ENCODE data around the gene ANXA6.
A peak's percentile ranks its signal among the peaks of the same experiment; 100 is the strongest.

ANXA6 gene

GRCh38 chr5:151153766-151154272 lies 3.8 kb downstream of the ANXA6 start:
- Mint-ChIP-seq H3K36me3 (peaks cover 49 to 62% of the 10 kb centered on the region in 2 donors), H3K4me3 (peak overlapping the region; percentile 59 to 60), H3K27ac (peak overlapping the region; percentile 82), H3K9me3 (no peaks in the 10 kb centered on the region), H3K4me1 (peaks cover 63 to 87% of the 10 kb centered on the region in 2 donors), H3K27me3 (no peaks in the 10 kb centered on the region)
- DNase-seq (no peak), ATAC-seq (replicated peaks) (no peak)

DNA sequence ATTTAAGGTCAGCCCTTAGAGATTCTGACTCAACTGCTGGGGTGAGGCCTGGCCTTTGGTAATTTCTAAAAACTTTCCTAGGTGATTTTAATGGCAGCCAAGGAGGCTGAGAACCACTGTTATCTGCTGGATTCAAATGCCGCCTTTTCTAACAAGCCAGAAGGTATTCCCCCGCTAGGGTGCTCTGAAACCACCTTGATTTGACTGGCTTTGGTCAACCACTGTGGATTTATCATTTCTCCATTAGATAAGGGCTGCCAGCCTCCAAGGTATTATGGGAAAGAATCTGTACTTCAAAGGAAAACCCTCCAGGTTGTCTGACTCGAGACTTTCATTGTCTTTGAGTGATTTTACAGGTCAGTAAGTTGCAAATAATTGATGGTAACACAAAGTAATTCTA lies 4.3 kb downstream of the ANXA6 start:
- peaks cover 63 to 87% of the 10 kb centered on the region in 2 donors for H3K4me1 Mint-ChIP-seq
- peak; percentile 31 to 38 for ATAC-seq (replicated peaks)
- peak overlapping the region; percentile 82 for H3K27ac Mint-ChIP-seq
- H3K4me3 Mint-ChIP-seq: peak overlapping the region; percentile 59 to 60
- H3K36me3 Mint-ChIP-seq: peaks cover 52 to 67% of the 10 kb centered on the region in 2 donors
- no peaks in the 10 kb centered on the region for H3K9me3 Mint-ChIP-seq
- H3K27me3 Mint-ChIP-seq: no peaks in the 10 kb centered on the region
- DNase-seq: no peak

DNA sequence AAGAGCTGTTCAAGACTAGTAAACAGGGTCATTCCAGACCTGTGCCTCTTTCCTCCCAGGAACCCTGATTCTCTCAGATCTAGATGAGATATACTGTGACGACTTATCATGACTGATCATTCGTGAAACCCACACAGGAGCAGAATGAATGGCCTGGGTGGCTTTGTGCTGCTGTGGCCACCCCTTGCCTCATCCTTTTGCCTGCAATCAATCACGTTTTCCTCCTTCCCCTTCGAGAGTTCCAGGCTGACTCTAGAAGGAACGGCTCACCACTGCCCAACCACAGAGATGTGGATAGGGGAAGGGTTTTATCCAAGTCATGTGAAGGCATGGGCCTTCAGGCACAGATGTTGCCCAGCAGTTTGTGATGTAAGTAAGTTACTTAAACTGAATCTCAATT lies 5.8 kb downstream of the ANXA6 start:
- ATAC-seq (replicated peaks) (peak; percentile 70 to 76), DNase-seq (peak; percentile 59)
- Mint-ChIP-seq H3K27me3 (no peaks in the 10 kb centered on the region), H3K4me1 (peaks cover 71 to 97% of the 10 kb centered on the region in 2 donors), H3K4me3 (peak overlapping the region; percentile 73 to 79), H3K36me3 (peaks cover 65 to 76% of the 10 kb centered on the region in 2 donors), H3K9me3 (no peaks in the 10 kb centered on the region), H3K27ac (peak overlapping the region; percentile 82)

DNA sequence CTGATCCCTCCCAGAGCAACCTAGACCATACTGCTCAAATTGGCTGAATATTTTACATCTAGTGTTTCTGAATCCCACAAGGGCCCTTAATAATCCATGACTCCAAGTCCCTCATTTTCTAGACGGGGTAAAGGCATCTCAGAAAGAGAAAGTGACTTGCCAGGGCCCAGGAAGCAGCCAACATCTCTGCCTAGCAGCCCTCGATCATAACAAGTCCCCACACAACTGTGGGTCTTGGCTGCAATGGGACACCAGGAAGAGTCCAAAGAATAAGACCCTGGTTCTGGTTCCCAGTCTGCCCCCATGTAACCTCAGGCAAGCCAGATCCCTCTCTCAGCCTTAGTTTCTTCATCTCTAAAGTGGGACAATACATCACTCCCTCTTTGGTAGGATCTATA lies 6.3 kb downstream of the ANXA6 start:
- ATAC-seq (replicated peaks) (no peak), DNase-seq (no peak)
- H3K27me3 Mint-ChIP-seq: no peaks in the 10 kb centered on the region
- H3K4me3 Mint-ChIP-seq: peak overlapping the region; percentile 73 to 79
- H3K4me1 Mint-ChIP-seq: peaks cover 70 to 100% of the 10 kb centered on the region in 2 donors
- H3K36me3 Mint-ChIP-seq: peaks cover 66 to 79% of the 10 kb centered on the region in 2 donors
- peak overlapping the region; percentile 82 for H3K27ac Mint-ChIP-seq
- H3K9me3 Mint-ChIP-seq: no peaks in the 10 kb centered on the region

- H3K36me3 Mint-ChIP-seq: peaks cover 65 to 79% of the 10 kb centered on the region in 2 donors
- H3K27me3 Mint-ChIP-seq: no peaks in the 10 kb centered on the region
- peak overlapping the region; percentile 82 for H3K27ac Mint-ChIP-seq
- H3K4me1 Mint-ChIP-seq: peaks cover 75 to 100% of the 10 kb centered on the region in 2 donors
- no peak for DNase-seq
- no peaks in the 10 kb centered on the region for H3K9me3 Mint-ChIP-seq
- peak; percentile 20 to 26 for ATAC-seq (replicated peaks)
- peak overlapping the region; percentile 73 to 79 for H3K4me3 Mint-ChIP-seq
Measured at GRCh38 chr5:151150471-151151262, 6.9 kb downstream of the ANXA6 start.

DNA sequence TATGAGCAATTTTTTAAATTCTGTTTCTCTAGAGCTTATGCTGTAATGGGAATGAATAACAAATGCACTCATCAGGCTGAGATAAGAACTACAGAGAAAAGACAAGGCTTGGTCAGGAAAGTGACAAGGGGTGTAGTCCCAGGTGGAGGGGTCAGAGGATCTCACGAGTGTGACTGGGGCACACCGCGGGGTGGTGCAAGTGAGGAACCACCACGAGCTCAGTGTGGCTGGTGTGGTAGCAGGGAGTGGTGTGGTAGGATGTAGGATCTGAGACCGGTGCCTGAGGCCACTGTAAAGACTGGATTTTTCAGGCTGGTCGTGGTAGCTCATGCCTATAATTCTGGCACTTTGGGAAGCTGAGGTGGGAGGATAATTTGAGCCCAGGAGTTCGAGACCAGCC lies 9.0 kb downstream of the ANXA6 start:
- no peak for DNase-seq
- ATAC-seq (replicated peaks): no peak
- H3K4me3 Mint-ChIP-seq: peak overlapping the region in 1 of 2 donors; percentile 32
- no peaks in the 10 kb centered on the region for H3K27me3 Mint-ChIP-seq
- H3K27ac Mint-ChIP-seq: peak overlapping the region; percentile 75
- H3K36me3 Mint-ChIP-seq: peaks cover 66 to 80% of the 10 kb centered on the region in 2 donors
- peaks cover 80 to 100% of the 10 kb centered on the region in 2 donors for H3K4me1 Mint-ChIP-seq
- H3K9me3 Mint-ChIP-seq: no peaks in the 10 kb centered on the region

GRCh38 chr5:151147033-151147432 lies 10.5 kb downstream of the ANXA6 start:
- peaks cover 80 to 100% of the 10 kb centered on the region in 2 donors for H3K4me1 Mint-ChIP-seq
- H3K9me3 Mint-ChIP-seq: no peaks in the 10 kb centered on the region
- DNase-seq (no peak), ATAC-seq (replicated peaks) (no peak)
- peak overlapping the region; percentile 71 for H3K27ac Mint-ChIP-seq
- peaks cover 64 to 80% of the 10 kb centered on the region in 2 donors for H3K36me3 Mint-ChIP-seq
- H3K27me3 Mint-ChIP-seq: no peaks in the 10 kb centered on the region
- H3K4me3 Mint-ChIP-seq: peak overlapping the region in 1 of 2 donors; percentile 36

DNA sequence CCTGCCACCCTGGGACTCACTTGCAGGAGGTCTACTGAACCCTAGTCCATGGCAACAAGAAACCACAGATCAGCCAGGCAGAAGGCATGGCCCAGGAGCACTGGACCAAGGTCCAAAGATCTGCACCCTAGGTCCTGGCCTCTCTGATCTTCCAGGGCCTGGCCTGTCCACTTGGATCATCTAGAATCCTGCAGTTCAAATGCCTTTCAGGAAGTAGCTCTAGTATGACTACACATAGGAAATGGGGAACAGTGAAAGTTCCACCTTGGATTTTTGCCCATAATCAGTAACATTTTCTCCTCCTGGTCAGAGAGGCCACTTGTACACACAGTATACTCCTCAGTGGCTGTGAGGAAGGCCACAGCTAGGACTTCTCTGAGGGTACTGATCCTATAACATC lies 11.5 kb downstream of the ANXA6 start:
- peak overlapping the region; percentile 30 to 63 for H3K4me3 Mint-ChIP-seq
- no peak for ATAC-seq (replicated peaks)
- no peak for DNase-seq
- H3K36me3 Mint-ChIP-seq: peaks cover 65 to 80% of the 10 kb centered on the region in 2 donors
- H3K4me1 Mint-ChIP-seq: peaks cover 80 to 100% of the 10 kb centered on the region in 2 donors
- H3K27ac Mint-ChIP-seq: peak overlapping the region; percentile 90
- no peaks in the 10 kb centered on the region for H3K9me3 Mint-ChIP-seq
- no peaks in the 10 kb centered on the region for H3K27me3 Mint-ChIP-seq

DNA sequence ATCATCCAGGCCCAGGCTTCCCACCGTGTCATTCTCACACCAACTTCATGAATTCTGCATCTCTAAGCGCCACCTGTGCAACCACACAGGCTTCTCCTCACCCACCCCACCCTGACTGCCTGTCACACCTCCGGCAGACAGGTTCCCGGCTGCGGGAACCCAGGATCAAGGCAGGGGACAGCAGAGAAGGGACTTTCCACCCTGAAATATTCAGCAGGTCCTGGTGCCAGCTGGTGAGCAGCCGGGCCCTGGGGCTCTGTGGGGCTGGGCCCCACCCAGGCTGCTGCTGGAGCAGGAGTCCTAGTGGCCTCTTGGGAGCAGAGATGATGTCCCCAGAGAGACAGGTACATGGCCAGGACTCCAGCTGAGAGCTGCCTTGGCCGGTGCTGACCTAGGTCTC lies 12.7 kb downstream of the ANXA6 start:
- peak overlapping the region in 1 of 2 donors; percentile 51 for H3K4me3 Mint-ChIP-seq
- no peaks in the 10 kb centered on the region for H3K27me3 Mint-ChIP-seq
- DNase-seq (no peak), ATAC-seq (replicated peaks) (no peak)
- H3K36me3 Mint-ChIP-seq: peaks cover 63 to 80% of the 10 kb centered on the region in 2 donors
- peak overlapping the region; percentile 77 for H3K27ac Mint-ChIP-seq
- H3K9me3 Mint-ChIP-seq: no peaks in the 10 kb centered on the region
- H3K4me1 Mint-ChIP-seq: peaks cover 76 to 95% of the 10 kb centered on the region in 2 donors

DNA sequence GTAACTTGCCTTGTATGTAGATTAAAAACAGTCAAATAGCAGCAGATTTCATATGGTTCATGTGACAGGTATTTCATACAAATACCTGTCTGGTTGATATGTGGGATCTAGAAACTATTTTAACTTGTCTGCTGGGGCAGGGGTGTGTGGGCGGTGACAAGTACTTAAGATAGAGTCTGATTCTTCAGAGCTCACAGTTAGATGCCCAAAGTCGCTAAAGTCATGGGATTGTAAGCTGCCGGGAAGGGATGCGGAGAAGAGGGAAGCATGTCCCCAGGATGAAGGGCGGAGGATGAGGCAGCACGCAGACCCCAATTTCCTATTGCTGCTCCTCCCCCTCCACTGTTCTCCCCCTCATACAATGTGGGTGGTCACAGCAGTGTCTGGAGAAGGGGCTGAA lies 13.3 kb downstream of the ANXA6 start:
- peaks cover 72 to 88% of the 10 kb centered on the region in 2 donors for H3K4me1 Mint-ChIP-seq
- no peaks in the 10 kb centered on the region for H3K9me3 Mint-ChIP-seq
- H3K27ac Mint-ChIP-seq: peak overlapping the region; percentile 77
- no peaks in the 10 kb centered on the region for H3K27me3 Mint-ChIP-seq
- no peak for ATAC-seq (replicated peaks)
- DNase-seq: no peak
- H3K4me3 Mint-ChIP-seq: no peak overlapping the region
- H3K36me3 Mint-ChIP-seq: peaks cover 61 to 81% of the 10 kb centered on the region in 2 donors

DNA sequence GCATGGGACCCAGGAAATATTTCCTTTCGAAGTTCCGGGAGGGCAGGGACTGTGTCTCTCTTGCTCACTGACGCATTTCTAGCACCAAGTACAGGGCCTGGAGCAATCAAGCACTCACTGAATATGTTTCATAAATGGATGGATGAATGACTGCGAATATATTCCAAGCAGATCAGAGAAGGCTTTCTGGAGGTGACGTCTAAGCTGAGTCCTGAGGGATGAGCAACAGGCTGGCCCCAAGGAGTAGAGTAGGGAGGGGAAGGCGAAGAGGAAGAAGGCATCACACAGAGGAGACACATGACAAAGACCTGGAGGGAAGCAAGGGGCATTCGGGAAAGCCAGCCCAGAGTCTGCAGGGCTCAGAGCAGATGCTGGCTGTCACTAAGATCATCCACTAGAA lies 13.9 kb downstream of the ANXA6 start:
- peaks cover 72 to 87% of the 10 kb centered on the region in 2 donors for H3K4me1 Mint-ChIP-seq
- H3K36me3 Mint-ChIP-seq: peaks cover 61 to 83% of the 10 kb centered on the region in 2 donors
- no peaks in the 10 kb centered on the region for H3K27me3 Mint-ChIP-seq
- H3K9me3 Mint-ChIP-seq: no peaks in the 10 kb centered on the region
- peak overlapping the region; percentile 83 for H3K27ac Mint-ChIP-seq
- H3K4me3 Mint-ChIP-seq: peak overlapping the region in 1 of 2 donors; percentile 7
- ATAC-seq (replicated peaks) (no peak), DNase-seq (no peak)

- Mint-ChIP-seq H3K36me3 (peaks cover 61 to 83% of the 10 kb centered on the region in 2 donors), H3K4me1 (peaks cover 71 to 87% of the 10 kb centered on the region in 2 donors), H3K4me3 (peak overlapping the region; percentile 11 to 84), H3K27ac (peak overlapping the region; percentile 83), H3K9me3 (no peaks in the 10 kb centered on the region), H3K27me3 (no peaks in the 10 kb centered on the region)
- DNase-seq (no peak), ATAC-seq (replicated peaks) (no peak)
Measured at GRCh38 chr5:151142933-151143332, 14.6 kb downstream of the ANXA6 start.

- Mint-ChIP-seq H3K27me3 (no peaks in the 10 kb centered on the region), H3K27ac (peak overlapping the region; percentile 83), H3K4me3 (peak overlapping the region; percentile 84 to 89), H3K9me3 (no peaks in the 10 kb centered on the region), H3K36me3 (peaks cover 60 to 84% of the 10 kb centered on the region in 2 donors), H3K4me1 (peaks cover 76 to 87% of the 10 kb centered on the region in 2 donors)
- ATAC-seq (replicated peaks): peak; percentile 96 to 97
- peak; percentile 70 for DNase-seq
Measured at GRCh38 chr5:151141535-151141934, 16.0 kb downstream of the ANXA6 start.

DNA sequence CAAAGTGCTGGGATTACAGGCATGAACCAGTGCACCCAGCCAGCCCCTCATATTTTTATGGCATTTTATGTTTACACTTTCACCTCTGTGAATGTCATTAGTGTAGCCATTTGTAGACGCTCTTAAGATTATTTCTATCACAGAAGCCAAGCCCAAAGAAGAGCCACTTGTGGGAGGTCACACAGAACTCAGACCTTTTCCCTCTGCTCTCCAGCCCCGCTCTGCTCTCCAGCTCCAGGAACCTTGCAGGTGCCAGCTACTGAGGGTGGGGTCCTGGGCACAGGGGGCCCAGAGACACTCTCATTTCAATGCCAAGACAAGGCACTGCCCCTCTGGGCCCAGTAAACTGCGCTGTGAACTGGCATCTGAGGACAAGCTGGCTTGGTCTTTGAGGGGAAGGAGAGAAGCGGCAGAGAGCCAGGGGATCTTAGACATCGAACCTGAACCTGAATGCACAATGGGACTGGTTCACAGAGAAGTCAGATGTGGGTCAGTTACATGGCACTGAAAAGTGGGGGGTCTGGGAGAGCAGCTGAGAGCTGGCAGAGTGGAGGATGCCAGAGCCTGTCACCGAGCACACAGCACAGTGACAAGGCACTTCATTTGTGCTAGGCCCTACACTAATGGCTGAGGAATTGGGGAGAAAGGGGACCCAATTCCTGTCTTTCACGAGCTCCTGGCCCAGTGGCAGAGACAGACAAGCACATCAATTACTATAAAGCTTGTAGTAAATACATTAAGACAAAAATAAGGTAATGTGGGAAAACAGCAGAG lies 16.7 kb downstream of the ANXA6 start:
- peaks cover 60 to 82% of the 10 kb centered on the region in 2 donors for H3K36me3 Mint-ChIP-seq
- peak overlapping the region; percentile 84 to 89 for H3K4me3 Mint-ChIP-seq

More for the DNA sequence above, 16.7 kb downstream of the ANXA6 start:
- ATAC-seq (replicated peaks) (no peak), DNase-seq (no peak)
- Mint-ChIP-seq H3K4me1 (peaks cover 77 to 87% of the 10 kb centered on the region in 2 donors), H3K27me3 (no peaks in the 10 kb centered on the region), H3K9me3 (no peaks in the 10 kb centered on the region), H3K27ac (peak overlapping the region; percentile 83)
